ENCODE data around the gene IRF2BP2.

Gene IRF2BP2

DNA sequence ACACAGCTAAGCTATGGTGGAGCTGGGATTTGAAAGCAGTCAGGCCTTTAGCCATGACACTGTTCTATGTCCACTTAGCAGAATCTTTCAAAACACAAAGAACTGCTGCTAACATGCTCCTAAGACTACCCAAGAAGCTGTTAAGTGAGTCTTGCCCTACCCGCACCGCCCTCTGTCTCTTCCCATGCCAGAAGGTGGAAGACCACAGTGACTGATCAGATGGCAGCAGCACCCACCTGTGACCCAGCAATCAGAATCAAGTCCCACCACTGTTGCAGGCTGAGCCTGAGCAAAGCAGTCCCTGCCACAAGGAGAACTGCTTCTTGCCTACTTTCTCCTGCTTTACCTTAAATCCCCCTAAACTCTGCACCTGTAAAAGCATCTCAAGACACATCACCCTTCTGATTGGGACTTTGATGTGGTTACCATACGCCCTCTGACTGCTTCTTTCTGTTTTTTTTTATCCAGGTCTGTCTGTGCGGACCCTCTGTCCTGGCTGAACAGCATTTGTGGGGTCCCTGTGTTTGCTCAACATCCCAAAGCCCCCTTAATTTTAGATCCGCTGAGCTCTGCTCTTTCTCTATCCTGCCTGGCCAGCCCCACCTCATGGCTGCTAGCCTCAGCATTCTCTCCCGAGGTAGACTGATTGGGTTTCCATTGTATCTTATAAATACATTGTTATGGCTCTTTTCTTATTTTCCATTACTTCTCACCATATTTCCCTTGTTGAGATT lies 16.0 kb downstream of the IRF2BP2 start:
- FAIRE-seq (no peak), DNase-seq (ENCODE audit: insufficient read length) (no peak)
- no peak for TF ChIP-seq POLR2A (IDR thresholded peaks at IDR 0.05; ENCODE audit: low read depth, low read length)

DNA sequence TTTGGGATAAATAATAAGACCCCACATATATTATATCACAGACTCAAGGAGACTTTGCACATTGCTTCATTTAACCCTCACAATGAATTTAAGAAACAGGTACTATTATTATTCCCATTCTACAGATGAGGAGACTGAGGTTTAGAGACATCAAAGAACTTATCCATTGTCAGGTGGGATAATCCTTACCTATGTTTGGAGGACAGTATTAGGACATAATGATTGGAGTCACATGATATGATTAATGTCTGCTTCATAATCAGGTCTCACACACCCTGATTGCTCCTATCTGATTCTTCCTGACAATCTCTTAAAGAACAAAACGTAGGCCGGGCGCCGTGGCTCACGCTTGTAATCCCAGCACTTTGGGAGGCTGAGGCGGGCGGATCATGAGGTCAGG lies 16.9 kb downstream of the IRF2BP2 start:
- no peak for TF ChIP-seq TAF1 (IDR thresholded peaks at IDR 0.05; ENCODE audit: borderline replicate concordance, low read depth, low read length)
- no peak for TF ChIP-seq POLR2AphosphoS5 (IDR thresholded peaks at IDR 0.05; ENCODE audit: low read depth, low read length)
- no peak for TF ChIP-seq POLR2A (IDR thresholded peaks at IDR 0.05; ENCODE audit: low read depth, low read length)
- DNase-seq (ENCODE audit: insufficient read length) (no peak), FAIRE-seq (no peak)

DNA sequence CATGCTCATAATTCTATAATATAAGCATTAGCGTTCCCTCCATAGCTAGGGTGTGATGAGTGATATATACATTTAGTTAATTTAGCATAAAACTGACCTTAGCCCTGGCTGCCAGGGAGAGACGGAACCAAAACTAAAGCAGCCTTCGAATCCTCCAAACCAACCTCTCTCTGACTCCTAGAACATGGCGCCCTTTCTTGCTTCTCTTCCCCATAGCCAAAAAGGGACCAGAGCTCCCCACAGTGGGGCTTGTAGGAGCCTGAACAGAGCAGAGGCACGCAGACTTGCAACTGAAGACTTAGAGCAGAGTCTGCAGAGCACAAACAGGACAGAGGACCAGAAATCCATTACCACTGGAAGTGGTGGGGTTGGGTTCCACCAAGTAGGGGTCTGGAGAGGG lies 17.7 kb downstream of the IRF2BP2 start:
- DNase-seq (ENCODE audit: insufficient read length): no peak
- no peak for FAIRE-seq
- TF ChIP-seq POLR2AphosphoS5 (IDR thresholded peaks at IDR 0.05; ENCODE audit: low read depth, low read length): no peak
- no peak for TF ChIP-seq TAF1 (IDR thresholded peaks at IDR 0.05; ENCODE audit: borderline replicate concordance, low read depth, low read length)

DNA sequence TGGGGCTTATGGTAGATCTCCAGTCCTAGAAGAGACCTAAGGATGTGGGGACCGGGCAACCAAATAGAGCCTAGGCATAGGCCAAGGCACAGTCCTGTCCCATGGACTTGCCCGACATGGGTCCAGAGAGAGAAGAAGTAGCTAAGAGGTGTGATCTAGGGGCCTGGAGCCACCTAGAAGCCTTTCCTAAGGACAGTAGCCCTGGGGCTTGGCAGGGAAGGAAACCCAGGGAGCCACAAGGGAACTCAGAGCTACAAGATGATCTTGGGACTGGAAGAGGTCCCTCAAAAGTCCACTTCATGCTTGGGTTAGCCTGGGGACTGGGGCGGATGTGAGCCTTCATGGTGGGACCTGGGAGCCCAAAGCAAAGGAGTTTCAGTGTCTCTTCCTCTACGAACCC lies 18.8 kb downstream of the IRF2BP2 start:
- no peak for FAIRE-seq
- TF ChIP-seq POLR2AphosphoS5 (IDR thresholded peaks at IDR 0.05; ENCODE audit: low read depth, low read length) (no peak), POLR2A (IDR thresholded peaks at IDR 0.05; ENCODE audit: low read depth, low read length) (no peak), TAF1 (IDR thresholded peaks at IDR 0.05; ENCODE audit: borderline replicate concordance, low read depth, low read length) (no peak)
- DNase-seq (ENCODE audit: insufficient read length): no peak

DNA sequence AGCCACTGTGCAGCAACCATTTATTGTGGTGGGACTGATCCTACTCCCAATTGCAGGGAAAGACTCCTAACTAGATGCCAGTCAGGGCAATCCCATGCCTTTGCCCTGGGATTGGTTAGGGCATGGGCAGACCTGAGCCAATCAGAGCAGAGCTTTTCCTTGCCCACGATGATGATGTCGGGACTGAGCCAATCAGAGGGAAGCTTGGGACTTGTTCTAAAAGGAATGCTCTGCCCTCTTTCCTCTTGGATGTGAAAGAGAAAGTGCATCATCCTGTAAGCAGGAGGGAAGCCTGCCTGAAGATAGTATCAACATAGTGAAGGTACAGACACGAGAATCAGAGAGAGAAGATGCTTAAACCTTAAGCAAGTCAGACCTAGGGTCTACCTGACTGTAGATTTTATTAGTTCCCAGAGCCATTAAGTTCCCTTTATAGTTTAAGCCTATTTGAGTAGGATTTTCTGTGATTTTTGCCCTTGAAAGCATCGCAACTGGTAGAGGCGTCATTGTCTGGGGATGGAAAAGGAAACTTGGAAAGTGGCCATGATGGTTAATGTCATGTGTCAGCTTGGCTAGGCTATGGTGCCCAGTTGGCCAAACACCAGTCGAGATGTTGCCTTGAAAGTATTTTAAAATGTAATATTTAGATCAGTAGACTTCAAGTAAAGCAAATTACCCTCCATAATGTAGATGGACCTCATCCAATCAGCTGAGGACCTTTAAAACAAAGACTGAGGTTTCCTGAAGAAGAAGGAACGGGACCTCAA lies 19.9 kb downstream of the IRF2BP2 start:
- DNase-seq (ENCODE audit: insufficient read length) (no peak), FAIRE-seq (no peak)

DNA sequence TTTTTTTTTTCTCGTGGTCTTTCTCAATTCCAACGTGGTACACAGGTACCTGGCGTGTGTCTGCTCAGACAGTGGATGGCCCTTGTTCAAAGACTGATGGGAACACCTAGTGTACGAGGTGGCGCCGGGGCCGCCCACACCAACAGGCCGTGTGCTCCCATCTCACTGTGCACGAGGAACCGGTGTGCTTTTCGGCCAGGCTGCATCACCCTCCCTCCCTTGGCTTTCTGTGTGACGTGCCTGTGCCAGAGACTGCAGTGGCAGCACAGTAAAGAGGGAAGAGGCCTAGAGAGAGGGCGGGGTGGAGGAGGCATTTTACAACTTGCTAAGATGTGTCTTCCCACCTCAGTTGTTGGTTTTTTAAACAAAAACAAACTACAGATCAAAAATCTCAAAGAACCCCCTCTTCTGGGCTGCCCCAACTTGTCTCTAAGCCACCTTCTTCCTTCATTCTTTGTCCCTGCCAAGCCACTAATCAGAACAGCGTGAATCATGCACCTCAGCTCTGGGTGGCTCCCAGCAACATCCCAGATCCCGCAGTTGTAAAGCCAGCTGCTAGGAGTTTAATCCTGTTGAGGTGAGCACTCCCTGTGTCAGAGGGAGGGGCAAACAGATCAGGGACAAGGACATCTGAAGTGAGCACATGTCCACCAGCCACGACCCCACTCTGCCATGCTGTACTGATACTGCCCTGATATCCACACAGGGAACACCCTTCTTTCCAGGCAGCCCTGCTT lies 20.7 kb downstream of the IRF2BP2 start:
- TF ChIP-seq POLR2A (IDR thresholded peaks at IDR 0.05; ENCODE audit: low read depth, low read length) (no peak), TAF1 (IDR thresholded peaks at IDR 0.05; ENCODE audit: borderline replicate concordance, low read depth, low read length) (no peak), POLR2AphosphoS5 (IDR thresholded peaks at IDR 0.05; ENCODE audit: low read depth, low read length) (no peak)
- FAIRE-seq (no peak), DNase-seq (ENCODE audit: insufficient read length) (no peak)

More for the DNA sequence above, 19.9 kb downstream of the IRF2BP2 start:
- no peak for TF ChIP-seq POLR2A (IDR thresholded peaks at IDR 0.05; ENCODE audit: low read depth, low read length)
- TF ChIP-seq TAF1 (IDR thresholded peaks at IDR 0.05; ENCODE audit: borderline replicate concordance, low read depth, low read length): no peak
- TF ChIP-seq POLR2AphosphoS5 (IDR thresholded peaks at IDR 0.05; ENCODE audit: low read depth, low read length): no peak

DNA sequence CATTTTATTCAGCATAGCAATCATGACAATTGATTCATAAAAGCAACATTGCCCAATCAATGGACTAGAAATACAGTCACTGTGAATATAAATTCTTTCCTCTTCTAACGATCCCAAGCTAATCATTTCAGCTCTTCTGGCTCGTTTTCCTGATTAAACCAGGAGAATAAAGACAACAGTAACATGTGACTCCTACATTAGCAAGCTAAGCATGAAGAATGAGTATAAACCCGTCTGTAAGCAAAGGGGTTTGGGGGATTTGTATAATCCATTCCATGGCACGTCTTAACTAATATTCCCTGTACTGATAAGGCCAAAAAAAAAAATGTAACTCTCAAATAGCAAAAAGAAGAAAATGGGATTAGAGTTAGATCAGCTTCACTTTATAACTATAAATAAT lies 21.6 kb downstream of the IRF2BP2 start:
- no peak for DNase-seq (ENCODE audit: insufficient read length)
- no peak for FAIRE-seq
- TF ChIP-seq POLR2A (IDR thresholded peaks at IDR 0.05; ENCODE audit: low read depth, low read length) (no peak), TAF1 (IDR thresholded peaks at IDR 0.05; ENCODE audit: borderline replicate concordance, low read depth, low read length) (no peak), POLR2AphosphoS5 (IDR thresholded peaks at IDR 0.05; ENCODE audit: low read depth, low read length) (no peak)

DNA sequence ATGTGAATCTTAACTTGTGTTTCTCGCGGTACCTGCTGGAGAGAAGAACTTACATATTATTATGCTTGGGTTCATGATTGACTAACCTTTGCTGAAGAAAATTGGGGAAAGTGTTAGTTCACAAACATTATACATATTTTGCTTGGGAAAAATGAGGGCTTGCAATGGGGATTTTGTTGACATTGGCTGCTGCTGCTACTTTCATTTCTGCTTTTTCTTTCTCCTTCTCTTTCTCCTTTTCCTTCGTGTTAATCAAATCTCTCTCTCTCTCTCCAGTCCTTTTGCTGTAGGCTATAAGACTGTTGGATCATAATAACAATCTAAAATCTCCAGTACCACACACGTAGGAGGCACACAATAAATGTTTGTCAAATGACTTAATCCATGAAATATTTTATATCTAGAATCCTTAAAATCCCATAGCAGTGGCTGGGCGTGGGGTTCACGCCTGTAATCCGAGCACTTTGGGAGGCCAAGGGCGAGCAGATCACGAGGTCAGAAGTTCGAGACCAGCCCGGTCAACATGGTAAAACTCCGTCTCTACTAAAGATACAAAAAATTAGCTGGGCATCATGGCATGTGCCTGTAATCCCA lies 23.0 kb downstream of the IRF2BP2 start:
- FAIRE-seq (no peak), DNase-seq (ENCODE audit: insufficient read length) (no peak)
- TF ChIP-seq TAF1 (IDR thresholded peaks at IDR 0.05; ENCODE audit: borderline replicate concordance, low read depth, low read length) (no peak), POLR2A (IDR thresholded peaks at IDR 0.05; ENCODE audit: low read depth, low read length) (no peak), POLR2AphosphoS5 (IDR thresholded peaks at IDR 0.05; ENCODE audit: low read depth, low read length) (no peak)

DNA sequence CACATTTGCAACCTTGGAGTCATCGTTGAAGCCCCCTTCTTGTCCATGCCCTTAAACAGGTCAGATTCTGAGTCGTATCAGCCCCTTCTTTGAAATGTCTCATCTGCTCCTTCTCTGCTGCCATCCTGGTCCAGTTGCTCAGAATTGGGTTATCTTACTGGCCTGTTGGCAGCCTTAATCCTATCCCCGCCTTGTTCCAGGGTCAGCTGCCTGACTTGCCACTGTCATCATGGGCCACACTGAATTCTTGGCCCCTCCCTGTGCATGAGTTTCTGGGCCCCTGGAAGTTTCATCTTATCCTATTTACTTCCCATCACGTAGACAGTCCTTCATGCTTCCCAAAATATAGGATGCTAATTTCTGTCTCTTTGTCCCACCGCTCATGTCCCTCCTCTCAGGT lies 23.7 kb downstream of the IRF2BP2 start:
- no peak for TF ChIP-seq POLR2A (IDR thresholded peaks at IDR 0.05; ENCODE audit: low read depth, low read length)
- no peak for TF ChIP-seq POLR2AphosphoS5 (IDR thresholded peaks at IDR 0.05; ENCODE audit: low read depth, low read length)
- no peak for TF ChIP-seq TAF1 (IDR thresholded peaks at IDR 0.05; ENCODE audit: borderline replicate concordance, low read depth, low read length)
- FAIRE-seq: no peak
- DNase-seq (ENCODE audit: insufficient read length): no peak

DNA sequence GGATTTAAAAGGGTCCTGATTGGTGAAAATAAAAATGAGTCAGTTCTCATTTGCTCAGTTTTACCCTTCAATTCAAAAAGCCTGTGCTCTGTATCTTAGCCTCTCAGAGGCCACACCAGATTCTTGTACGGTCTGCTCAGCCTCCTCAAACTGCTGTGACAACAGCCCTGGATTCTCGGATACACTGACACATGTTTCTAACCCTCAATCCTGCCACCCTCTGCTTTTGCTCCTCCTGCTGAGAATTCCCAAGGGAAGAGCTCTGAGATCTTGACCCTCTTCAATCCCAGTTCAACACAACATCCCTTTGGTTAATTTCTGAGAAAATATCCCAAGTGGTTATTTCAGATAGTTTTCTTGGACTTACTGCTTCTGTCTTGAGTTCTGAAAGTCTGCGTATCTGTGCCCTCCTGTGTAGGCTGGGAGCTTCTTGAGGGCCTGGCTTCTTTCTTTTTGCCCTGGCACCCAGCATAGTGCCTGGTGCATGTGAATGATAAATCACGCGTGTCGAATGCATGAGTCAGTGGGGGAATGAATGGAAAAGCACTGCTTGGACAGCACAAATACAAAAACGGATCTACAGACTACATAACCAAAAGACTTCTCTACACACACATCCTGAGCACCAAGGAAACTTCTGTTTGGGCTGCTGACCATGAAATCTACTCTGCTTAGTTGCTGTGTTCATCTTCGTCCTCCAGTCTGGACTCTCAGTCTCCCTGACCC lies 24.5 kb downstream of the IRF2BP2 start:
- FAIRE-seq (no peak), DNase-seq (ENCODE audit: insufficient read length) (no peak)
- TF ChIP-seq POLR2AphosphoS5 (IDR thresholded peaks at IDR 0.05; ENCODE audit: low read depth, low read length) (no peak), TAF1 (IDR thresholded peaks at IDR 0.05; ENCODE audit: borderline replicate concordance, low read depth, low read length) (no peak), POLR2A (IDR thresholded peaks at IDR 0.05; ENCODE audit: low read depth, low read length) (no peak)

DNA sequence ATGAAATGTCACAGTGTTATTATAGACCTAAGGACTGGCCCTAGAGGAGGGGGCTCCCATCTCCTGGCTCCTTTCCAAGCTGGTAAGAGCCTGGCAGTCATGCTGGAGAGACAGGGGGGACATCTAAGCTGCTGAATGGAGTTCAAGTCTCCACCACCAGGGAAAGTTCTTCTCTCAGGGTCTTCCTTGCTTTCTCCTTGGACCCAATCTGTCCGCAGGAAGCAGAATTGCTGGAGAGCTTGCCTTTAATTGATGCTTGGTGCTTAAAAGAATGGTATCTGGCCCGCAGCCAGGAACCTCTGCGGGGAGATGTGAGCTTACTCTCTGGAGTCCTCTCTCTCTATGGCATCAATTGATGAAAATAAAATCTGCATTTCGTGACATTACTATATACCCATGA lies 25.1 kb downstream of the IRF2BP2 start:
- TF ChIP-seq POLR2A (IDR thresholded peaks at IDR 0.05; ENCODE audit: low read depth, low read length) (no peak), POLR2AphosphoS5 (IDR thresholded peaks at IDR 0.05; ENCODE audit: low read depth, low read length) (no peak), TAF1 (IDR thresholded peaks at IDR 0.05; ENCODE audit: borderline replicate concordance, low read depth, low read length) (no peak)
- no peak for DNase-seq (ENCODE audit: insufficient read length)
- FAIRE-seq: no peak
